C4-2B (cell line): ENCODE data around the gene PLD1.
"Not testable (repeated sequence)": the region's sequence is repeated elsewhere in the genome, so short reads cannot be mapped to it uniquely, and the experiment has no call there.

ENCODE experiments used
- H3K27ac ChIP-seq: fragments of 450-650 bp; 2 replicates; pipeline ENCODE4 v1.5.1; 2017
- ZFX ChIP-seq: fragments of 450-650 bp; IDR thresholded peaks from 2 replicates; pipeline ENCODE4 v1.6.1; 2017
- TF ChIP-seq, protein P1 (sequence below): fragments of 450-650 bp; conservative IDR thresholded peaks from 2 replicates; pipeline ENCODE4 v1.5.1; 2017; ENCODE audit warnings: mild to moderate bottlenecking

PLD1 gene, protein sequence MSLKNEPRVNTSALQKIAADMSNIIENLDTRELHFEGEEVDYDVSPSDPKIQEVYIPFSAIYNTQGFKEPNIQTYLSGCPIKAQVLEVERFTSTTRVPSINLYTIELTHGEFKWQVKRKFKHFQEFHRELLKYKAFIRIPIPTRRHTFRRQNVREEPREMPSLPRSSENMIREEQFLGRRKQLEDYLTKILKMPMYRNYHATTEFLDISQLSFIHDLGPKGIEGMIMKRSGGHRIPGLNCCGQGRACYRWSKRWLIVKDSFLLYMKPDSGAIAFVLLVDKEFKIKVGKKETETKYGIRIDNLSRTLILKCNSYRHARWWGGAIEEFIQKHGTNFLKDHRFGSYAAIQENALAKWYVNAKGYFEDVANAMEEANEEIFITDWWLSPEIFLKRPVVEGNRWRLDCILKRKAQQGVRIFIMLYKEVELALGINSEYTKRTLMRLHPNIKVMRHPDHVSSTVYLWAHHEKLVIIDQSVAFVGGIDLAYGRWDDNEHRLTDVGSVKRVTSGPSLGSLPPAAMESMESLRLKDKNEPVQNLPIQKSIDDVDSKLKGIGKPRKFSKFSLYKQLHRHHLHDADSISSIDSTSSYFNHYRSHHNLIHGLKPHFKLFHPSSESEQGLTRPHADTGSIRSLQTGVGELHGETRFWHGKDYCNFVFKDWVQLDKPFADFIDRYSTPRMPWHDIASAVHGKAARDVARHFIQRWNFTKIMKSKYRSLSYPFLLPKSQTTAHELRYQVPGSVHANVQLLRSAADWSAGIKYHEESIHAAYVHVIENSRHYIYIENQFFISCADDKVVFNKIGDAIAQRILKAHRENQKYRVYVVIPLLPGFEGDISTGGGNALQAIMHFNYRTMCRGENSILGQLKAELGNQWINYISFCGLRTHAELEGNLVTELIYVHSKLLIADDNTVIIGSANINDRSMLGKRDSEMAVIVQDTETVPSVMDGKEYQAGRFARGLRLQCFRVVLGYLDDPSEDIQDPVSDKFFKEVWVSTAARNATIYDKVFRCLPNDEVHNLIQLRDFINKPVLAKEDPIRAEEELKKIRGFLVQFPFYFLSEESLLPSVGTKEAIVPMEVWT

DNA sequence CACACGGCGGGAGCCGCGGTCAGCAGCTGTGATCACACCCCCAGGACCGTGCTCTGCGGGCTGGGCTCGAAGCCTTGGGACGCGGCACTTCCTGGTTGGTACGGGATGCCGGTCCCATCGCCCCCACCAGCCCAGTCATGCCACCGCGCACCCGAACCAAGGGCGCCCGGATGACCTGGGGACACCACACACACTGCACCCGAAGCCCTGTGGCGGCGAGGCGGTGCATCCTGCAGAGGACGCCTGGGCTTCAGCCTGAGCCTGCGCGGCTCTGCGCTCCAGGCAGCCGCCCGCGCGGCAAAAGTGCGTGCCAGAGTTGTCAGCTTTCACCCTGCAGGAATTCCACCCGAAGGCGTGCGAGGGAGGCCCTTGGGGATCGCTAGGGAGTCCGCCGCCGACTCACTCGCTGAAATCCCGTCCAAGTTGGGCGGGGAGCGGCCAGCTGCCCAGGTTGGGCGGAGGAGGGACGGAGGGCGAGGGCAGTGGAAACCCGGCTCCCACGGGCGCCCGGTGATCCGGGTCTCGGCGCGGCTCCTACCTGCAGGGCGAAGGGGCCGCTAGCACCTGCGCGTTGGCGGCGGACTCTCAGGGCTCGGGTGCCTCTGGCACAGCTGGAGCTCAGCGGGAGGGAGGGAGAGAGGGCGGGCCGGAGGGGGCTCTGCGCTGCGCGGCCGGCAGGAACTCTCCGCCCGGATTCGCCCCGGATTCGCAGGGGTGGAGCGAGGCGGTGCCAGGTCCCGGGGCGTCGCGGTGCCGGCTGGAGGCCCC lies at the start of gene PLD1:
PLD1 (minus strand) TSS at position 623 of the 768 bp plus-strand sequence. CDS start 72,432 bp downstream, outside the sequence.
- H3K27ac ChIP-seq: peak within 1 kb of the TSS; percentile 36; the same call in 1 of the 2 replicates
- TF ChIP-seq ZFX: no peak
- TF ChIP-seq, protein P1, sequence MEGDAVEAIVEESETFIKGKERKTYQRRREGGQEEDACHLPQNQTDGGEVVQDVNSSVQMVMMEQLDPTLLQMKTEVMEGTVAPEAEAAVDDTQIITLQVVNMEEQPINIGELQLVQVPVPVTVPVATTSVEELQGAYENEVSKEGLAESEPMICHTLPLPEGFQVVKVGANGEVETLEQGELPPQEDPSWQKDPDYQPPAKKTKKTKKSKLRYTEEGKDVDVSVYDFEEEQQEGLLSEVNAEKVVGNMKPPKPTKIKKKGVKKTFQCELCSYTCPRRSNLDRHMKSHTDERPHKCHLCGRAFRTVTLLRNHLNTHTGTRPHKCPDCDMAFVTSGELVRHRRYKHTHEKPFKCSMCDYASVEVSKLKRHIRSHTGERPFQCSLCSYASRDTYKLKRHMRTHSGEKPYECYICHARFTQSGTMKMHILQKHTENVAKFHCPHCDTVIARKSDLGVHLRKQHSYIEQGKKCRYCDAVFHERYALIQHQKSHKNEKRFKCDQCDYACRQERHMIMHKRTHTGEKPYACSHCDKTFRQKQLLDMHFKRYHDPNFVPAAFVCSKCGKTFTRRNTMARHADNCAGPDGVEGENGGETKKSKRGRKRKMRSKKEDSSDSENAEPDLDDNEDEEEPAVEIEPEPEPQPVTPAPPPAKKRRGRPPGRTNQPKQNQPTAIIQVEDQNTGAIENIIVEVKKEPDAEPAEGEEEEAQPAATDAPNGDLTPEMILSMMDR: peak; percentile 18

DNA sequence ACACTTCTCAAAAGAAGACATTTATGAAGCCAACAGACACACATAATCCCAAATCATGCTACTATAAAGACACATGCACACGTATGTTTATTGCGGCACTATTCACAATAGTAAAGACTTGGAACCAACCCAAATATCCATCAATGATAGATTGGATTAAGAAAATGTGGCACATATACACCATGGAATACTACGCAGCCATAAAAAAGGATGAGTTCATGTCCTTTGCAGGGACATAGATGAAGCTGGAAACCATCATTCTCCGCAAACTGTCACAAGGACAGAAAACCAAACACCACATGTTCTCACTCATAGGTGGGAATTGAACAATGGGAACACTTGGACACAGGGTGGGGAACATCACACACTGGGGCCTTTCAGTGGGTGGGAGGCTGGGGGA lies 48.5 kb upstream of the PLD1 start:
- not testable (repeated sequence) for H3K27ac ChIP-seq

DNA sequence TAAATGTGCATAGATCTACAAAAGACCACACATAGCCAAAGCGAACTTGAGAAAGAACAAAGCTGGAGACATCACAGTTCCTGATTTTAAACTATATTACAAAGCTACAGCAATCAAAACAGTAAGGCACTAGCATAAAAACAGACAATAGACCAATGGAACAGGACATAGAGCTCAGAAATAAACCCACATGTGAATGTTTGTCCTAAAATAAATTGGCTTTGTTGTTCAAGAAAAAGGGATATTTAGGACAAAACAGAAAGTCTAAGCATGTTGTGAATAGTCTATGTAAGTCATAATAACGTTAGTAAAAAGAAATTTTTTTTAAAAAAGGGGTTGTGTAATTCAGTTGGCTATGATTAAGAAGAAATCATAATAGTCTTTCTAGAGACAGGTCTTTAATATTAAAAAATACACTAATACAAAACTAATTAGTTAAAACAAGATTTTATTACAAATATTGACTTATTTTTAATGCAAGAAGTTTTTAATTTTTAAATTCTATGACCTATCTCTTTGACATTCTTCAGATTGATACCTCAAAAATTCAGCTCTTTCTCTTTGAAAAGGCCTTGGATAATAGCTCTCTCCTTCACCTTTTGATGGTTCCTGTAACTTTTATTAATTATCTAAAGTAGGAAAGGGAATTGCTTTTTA lies 44.5 kb upstream of the PLD1 start:
- no peak overlapping the region for H3K27ac ChIP-seq
- TF ChIP-seq, protein P1: no peak
- TF ChIP-seq ZFX: no peak

DNA sequence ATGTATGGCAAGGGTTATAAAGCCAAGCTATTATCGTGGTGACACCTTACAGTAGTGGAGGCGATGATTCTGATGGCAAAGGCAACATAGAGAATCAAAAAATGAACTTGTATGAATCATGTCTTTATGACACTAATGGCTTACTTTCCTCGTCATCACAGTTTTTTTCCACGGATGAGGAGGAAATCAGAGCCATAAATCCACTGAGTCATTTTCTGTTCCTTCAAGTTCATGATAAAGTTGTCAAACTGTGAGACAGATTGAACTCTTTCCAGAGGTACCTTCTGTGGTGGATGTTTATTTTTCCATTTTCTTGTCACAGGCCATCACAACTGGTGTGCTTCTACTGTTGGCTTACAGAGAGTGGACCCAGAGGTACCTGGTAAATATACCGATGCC lies 41.4 kb upstream of the PLD1 start:
- no peak overlapping the region for H3K27ac ChIP-seq
- TF ChIP-seq, protein P1: no peak
- no peak for TF ChIP-seq ZFX

DNA sequence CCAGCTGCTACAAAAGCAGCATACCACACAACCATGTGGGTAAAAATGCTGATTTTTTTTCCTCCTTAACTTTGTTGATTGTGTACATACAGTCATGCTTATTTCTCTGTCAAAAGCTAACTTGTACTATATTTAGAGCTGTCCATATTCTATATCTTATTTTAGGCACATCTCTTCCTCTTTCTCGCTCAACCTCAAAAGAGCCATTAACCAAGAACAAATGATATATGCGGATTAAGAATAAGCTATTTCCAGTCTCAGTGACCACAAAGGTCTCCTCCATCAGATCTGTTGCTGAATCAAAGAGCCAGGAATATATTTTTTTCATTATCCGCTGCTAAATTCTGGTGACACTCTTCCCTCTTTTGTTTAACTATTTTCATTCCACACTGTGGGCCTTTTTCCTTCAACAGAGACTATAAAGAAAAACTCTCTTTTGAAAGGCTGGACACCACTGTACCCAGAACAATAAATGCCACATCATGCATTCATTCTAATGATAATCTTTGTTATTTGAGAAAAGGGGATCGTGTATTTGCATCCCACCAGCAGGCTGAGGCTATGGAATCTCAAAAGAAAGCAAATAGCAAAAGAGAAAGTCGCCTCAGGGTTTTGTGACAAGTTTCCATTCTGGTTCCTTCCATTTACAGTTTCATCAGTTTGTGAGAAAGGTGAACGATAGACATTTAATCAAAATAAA lies 40.8 kb upstream of the PLD1 start:
- H3K27ac ChIP-seq: no peak overlapping the region
- TF ChIP-seq, protein P1: no peak
- TF ChIP-seq ZFX: no peak

DNA sequence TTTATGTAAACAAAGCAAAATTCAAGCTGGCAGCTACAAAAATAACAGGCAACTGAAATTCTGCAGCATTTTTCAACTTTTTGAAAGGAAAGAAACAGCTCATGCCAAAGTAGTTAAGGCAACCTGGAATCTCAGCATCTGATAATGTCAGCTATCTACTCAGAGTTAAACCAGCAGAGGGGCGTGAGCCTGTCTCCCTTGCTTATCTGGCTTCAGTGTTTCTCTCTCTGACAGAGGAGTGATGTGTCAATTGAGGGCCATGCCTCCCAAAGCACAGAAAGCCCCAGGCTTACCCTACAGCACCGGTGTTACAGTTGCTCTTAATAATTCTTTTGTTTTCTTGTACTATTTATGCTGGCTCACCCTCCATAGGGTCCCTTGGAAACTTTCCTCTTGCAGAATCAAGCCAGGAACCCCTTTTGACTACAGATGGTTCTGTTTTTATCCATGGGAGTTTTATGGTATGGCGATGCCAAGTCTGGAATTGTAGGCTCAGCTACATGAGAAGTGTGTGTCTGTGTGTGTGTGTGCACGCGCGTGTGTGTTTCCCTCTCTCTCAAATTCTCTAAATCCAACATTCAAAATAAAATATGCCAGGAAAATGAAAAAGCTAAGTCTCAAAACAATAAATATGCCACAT lies 40.2 kb upstream of the PLD1 start:
- TF ChIP-seq, protein P1: no peak
- TF ChIP-seq ZFX: no peak
- H3K27ac ChIP-seq: no peak overlapping the region
